HCT116 (cell line): Measurements from ENCODE around the gene DDRGK1. TPM values are rescaled to one million over a fixed set of nuclear protein-coding genes. Genes with fewer than 3 reads are reported as not detected.

Experiments
- ATAC-seq: fragments of 200-7000 bp; cut with Tn5 transposase; 2 replicates; pipeline ENCODE4 v1.9.1; 2020; ENCODE audit warnings: mild to moderate bottlenecking, moderate library complexity
- BruUV-seq: library from RNA; stranded (reverse); fragments of 400-500 nt; replicated peaks from 2 replicates; lab custom pipeline; 2021; lab: Mats Ljungman, UMichigan
- CTCF ChIA-PET: fragments of 300-600 bp; sonication (Branson Sonifier 250); formaldehyde crosslinking; loops from one replicate; lab custom pipeline; 2021; ENCODE audit warnings: antibody characterized with exemption; lab: Charles Lee
- POLR2A ChIA-PET: fragments of 300-600, 350-600 bp; sonication (Branson Sonifier 250); formaldehyde crosslinking; loops from one replicate; lab custom pipeline; 2021; ENCODE audit warnings: antibody characterized with exemption; lab: Charles Lee
- RAD21 ChIA-PET, 2 experiments: fragments of 300-600 bp; sonication (Branson Sonifier 250); formaldehyde crosslinking; loops; one replicate each; lab custom pipeline; 2023; ENCODE audit warnings: low total read pairs in 2 of 2; ENCODE audit not compliant: uncharacterized antibody in 2 of 2, unreplicated experiment in 2 of 2, low non-redundant PET in 1 of 2; lab: Charles Lee
- DNase-seq: peaks from one replicate; pipeline ENCODE4 v3.0.0-alpha.2; 2010; ENCODE audit warnings: low read depth, low spot score
- H2AFZ ChIP-seq: fragments of 200-600 bp; shearing (Covaris generic), sonication (generic); 2 replicates; pipeline ENCODE4 v1.6.1; 2017; ENCODE audit warnings: low read depth, mixed run types, mixed read lengths, antibody characterized with exemption, low read length; ENCODE audit not compliant: poor library complexity, severe bottlenecking
- H3K27ac ChIP-seq: 2 replicates; pipeline ENCODE4 v1.5.1; 2012; ENCODE audit warnings: low read depth, low read length
- H3K27me3 ChIP-seq: fragments of 200-600 bp; sonication (generic); 2 replicates; pipeline ENCODE4 v1.6.1; 2016; ENCODE audit warnings: mixed run types, low read length, mixed read lengths; ENCODE audit not compliant: insufficient read depth
- H3K36me3 ChIP-seq, 2 experiments: fragments of 200-500 bp in 1 of 2; fragments of 200-600 bp in 1 of 2; sonication (Bioruptor generic) in 1 of 2; sonication (generic) in 1 of 2; 2 replicates each; pipeline versions ENCODE4 v1.5.1 to v1.6.1; 2014 to 2016; ENCODE audit warnings: low read length in 2 of 2, inconsistent platforms in 1 of 2, mixed read lengths in 1 of 2, mixed run types in 1 of 2; ENCODE audit not compliant: insufficient read depth in 2 of 2, control insufficient read depth in 1 of 2
- H3K4me1 ChIP-seq, 2 experiments: fragments of 200-600 bp in 1 of 2; sonication (generic) in 1 of 2; 2 replicates each; pipeline versions ENCODE4 v1.5.1 to v1.6.1; 2012 to 2017; ENCODE audit warnings: low read length in 2 of 2, inconsistent platforms in 1 of 2, mild to moderate bottlenecking in 1 of 2, mixed read lengths in 1 of 2, mixed run types in 1 of 2, moderate library complexity in 1 of 2; ENCODE audit not compliant: insufficient read depth in 2 of 2, control insufficient read depth in 1 of 2
- H3K4me2 ChIP-seq: fragments of 200-600 bp; sonication (generic); 2 replicates; pipeline ENCODE4 v1.6.1; 2017; ENCODE audit warnings: mixed run types, low read length, mixed read lengths
- H3K4me3 ChIP-seq, 2 experiments: fragments of 200-600 bp in 1 of 2; sonication (generic) in 1 of 2; replicated peaks in 1 of 2; 2 replicates each; pipeline ENCODE4 v1.5.1; 2011 to 2016; ENCODE audit warnings: low read length in 2 of 2, control low read depth in 1 of 2, low read depth in 1 of 2, mild to moderate bottlenecking in 1 of 2, mixed read lengths in 1 of 2, mixed run types in 1 of 2
- H3K79me2 ChIP-seq: fragments of 200-600 bp; sonication (generic); 2 replicates; pipeline ENCODE4 v1.6.1; 2017; ENCODE audit warnings: mild to moderate bottlenecking, mixed run types, low read length, moderate library complexity, mixed read lengths; ENCODE audit not compliant: insufficient read depth
- H3K9ac ChIP-seq: fragments of 200-600 bp; sonication (generic); 2 replicates; pipeline ENCODE4 v1.6.1; 2016; ENCODE audit warnings: low read length, mixed read lengths
- H3K9me2 ChIP-seq: fragments of 200-600 bp; sonication (generic), shearing (Covaris generic); 2 replicates; pipeline ENCODE4 v1.6.1; 2017; ENCODE audit warnings: mixed run types, mild to moderate bottlenecking, moderate library complexity; ENCODE audit not compliant: insufficient read depth
- H3K9me3 ChIP-seq, 2 experiments: fragments of 200-500 bp in 1 of 2; fragments of 200-600 bp in 1 of 2; sonication (Bioruptor generic) in 1 of 2; sonication (generic) in 1 of 2; 2 replicates each; pipeline ENCODE4 v1.6.1; 2014 to 2017; ENCODE audit warnings: low read length in 2 of 2, mixed read lengths in 2 of 2, inconsistent platforms in 1 of 2, low read depth in 1 of 2, mild to moderate bottlenecking in 1 of 2, mixed run types in 1 of 2, moderate library complexity in 1 of 2; ENCODE audit not compliant: control insufficient read depth in 1 of 2, insufficient read depth in 1 of 2
- H4K20me1 ChIP-seq: fragments of 200-600 bp; sonication (generic), shearing (Covaris generic); 2 replicates; pipeline ENCODE4 v1.6.1; 2017; ENCODE audit warnings: mixed run types, mild to moderate bottlenecking, moderate library complexity; ENCODE audit not compliant: insufficient read depth
- ATF3 ChIP-seq: IDR thresholded peaks from 2 replicates; pipeline ENCODE4 v1.6.1; 2012
- CBX3 ChIP-seq: IDR thresholded peaks from 2 replicates; pipeline ENCODE4 v1.6.1; 2012; ENCODE audit warnings: low read depth
- CEBPB ChIP-seq: IDR thresholded peaks from 2 replicates; pipeline ENCODE4 v1.6.1; 2012; ENCODE audit warnings: low read depth
- EGR1 ChIP-seq: IDR thresholded peaks from 2 replicates; pipeline ENCODE4 v1.6.1; 2012; ENCODE audit warnings: low read depth
- FOSL1 ChIP-seq: IDR thresholded peaks from 2 replicates; pipeline ENCODE4 v1.6.1; 2012; ENCODE audit warnings: low read depth
- JUND ChIP-seq: IDR thresholded peaks from 2 replicates; pipeline ENCODE4 v1.6.1; 2012
- POLR2AphosphoS5 ChIP-seq: IDR thresholded peaks from 2 replicates; pipeline ENCODE4 v1.6.1; 2011; ENCODE audit warnings: mild to moderate bottlenecking, low read depth, low read length, moderate library complexity
- SP1 ChIP-seq: IDR thresholded peaks from 2 replicates; pipeline ENCODE4 v1.6.1; 2012; ENCODE audit warnings: low read depth
- SRF ChIP-seq: IDR thresholded peaks from 2 replicates; pipeline ENCODE4 v1.6.1; 2012; ENCODE audit warnings: low read depth
- TCF7L2 ChIP-seq: IDR thresholded peaks from 2 replicates; pipeline ENCODE4 v1.7.0; 2011; ENCODE audit warnings: borderline replicate concordance, inconsistent platforms; ENCODE audit not compliant: insufficient read depth, insufficient read length; ENCODE audit errors: extremely low read depth
- YY1 ChIP-seq: IDR thresholded peaks from 2 replicates; pipeline ENCODE4 v1.6.1; 2011; ENCODE audit warnings: low read length, low read depth, moderate library complexity, mild to moderate bottlenecking; ENCODE audit not compliant: insufficient replicate concordance; ENCODE audit errors: extremely low read depth
- ZFX ChIP-seq: fragments of 450-650 bp; IDR thresholded peaks from 2 replicates; pipeline ENCODE4 v1.6.1; 2017
- intact Hi-C: fragments of 100-400 bp; cut with micrococcal nuclease; formaldehyde crosslinking; loops from 2 replicates; pipeline ENCODE4 v1.10.0; 2022
- total RNA-seq: library from RNA; stranded (reverse); gene quantifications from one replicate; pipeline ENCODE4 v1.2.1, GENCODE V29; 2021; ENCODE audit not compliant: unreplicated experiment
- TF ChIP-seq, protein P1 (sequence below): IDR thresholded peaks from 2 replicates; pipeline ENCODE4 v1.6.1; 2012
- TF ChIP-seq, protein P2 (sequence below): IDR thresholded peaks from 2 replicates; pipeline ENCODE4 v1.6.1; 2011; ENCODE audit warnings: mild to moderate bottlenecking, low read length, moderate library complexity; ENCODE audit not compliant: insufficient replicate concordance; ENCODE audit errors: extremely low read depth

Gene DDRGK1
- total RNA-seq, 1 experiment from 2014 or later: 45.8 TPM

DNA sequence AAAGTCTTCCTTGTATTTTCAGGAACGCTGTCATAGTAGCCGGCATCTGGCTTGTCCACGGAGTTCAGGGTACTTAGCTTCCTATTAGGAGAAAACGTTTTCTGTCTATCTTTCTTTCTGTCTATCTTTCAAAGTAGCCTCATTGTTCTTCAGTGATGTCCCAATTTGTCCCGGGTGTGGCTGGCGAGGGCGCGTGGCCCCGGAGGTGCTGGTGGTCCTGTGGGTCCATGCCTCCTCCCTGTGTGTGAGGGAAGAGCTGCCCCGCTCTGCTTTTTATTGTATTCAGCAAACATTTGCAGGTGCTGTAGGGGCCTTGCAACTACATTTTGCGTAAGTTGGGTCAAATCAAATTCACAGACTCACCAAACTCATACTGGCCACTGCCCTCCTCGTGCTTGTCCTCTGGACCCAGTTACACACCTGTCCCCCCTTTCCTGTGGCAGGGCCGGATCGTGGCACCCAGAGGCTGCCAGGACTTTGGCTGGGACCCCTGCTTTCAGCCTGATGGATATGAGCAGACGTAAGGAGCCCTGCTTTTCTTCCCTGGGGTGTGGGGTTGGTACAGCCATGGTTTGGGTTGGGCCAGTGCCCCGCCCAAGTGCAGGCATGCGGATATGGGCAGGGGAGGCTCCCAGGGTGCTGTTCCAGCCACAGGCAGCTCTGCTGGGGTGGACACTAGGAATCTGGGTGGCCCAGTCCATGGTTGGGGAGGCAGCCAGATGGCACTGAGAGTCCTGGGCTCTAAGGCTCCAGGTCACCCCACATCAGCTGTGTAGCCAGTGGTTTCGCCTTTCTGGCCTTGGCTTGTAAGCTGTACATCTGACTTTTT is 17.1 kb upstream of the DDRGK1 start:
- Histone ChIP-seq H3K4me1 (peaks cover 6 to 9% of the 10 kb centered on the region in 2 experiments; a peak in 3 of 4 replicates), H3K9me3 (no peaks in the 10 kb centered on the region), H3K79me2 (no peaks in the 10 kb centered on the region), H2AFZ (no peak overlapping the region)
- intact Hi-C loops: no loop called here
- RAD21 ChIA-PET: no interaction called here
- BruUV-seq: no TSS peak
- TF ChIP-seq TCF7L2: no peak
- TF ChIP-seq YY1: no peak
- no peak for TF ChIP-seq JUND
- TF ChIP-seq FOSL1: no peak
- no peak for TF ChIP-seq ATF3
- TF ChIP-seq SRF: no peak
- no peak for TF ChIP-seq CEBPB
- TF ChIP-seq, protein P1, sequence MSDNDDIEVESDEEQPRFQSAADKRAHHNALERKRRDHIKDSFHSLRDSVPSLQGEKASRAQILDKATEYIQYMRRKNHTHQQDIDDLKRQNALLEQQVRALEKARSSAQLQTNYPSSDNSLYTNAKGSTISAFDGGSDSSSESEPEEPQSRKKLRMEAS: no peak
- TF ChIP-seq, protein P2, sequence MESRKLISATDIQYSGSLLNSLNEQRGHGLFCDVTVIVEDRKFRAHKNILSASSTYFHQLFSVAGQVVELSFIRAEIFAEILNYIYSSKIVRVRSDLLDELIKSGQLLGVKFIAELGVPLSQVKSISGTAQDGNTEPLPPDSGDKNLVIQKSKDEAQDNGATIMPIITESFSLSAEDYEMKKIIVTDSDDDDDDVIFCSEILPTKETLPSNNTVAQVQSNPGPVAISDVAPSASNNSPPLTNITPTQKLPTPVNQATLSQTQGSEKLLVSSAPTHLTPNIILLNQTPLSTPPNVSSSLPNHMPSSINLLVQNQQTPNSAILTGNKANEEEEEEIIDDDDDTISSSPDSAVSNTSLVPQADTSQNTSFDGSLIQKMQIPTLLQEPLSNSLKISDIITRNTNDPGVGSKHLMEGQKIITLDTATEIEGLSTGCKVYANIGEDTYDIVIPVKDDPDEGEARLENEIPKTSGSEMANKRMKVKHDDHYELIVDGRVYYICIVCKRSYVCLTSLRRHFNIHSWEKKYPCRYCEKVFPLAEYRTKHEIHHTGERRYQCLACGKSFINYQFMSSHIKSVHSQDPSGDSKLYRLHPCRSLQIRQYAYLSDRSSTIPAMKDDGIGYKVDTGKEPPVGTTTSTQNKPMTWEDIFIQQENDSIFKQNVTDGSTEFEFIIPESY: no peak
- TF ChIP-seq SP1: no peak
- TF ChIP-seq CBX3: no peak
- no peak for TF ChIP-seq ZFX
- no peak for TF ChIP-seq EGR1
- TF ChIP-seq POLR2AphosphoS5: no peak
- TF ChIP-seq, all 23 proteins: peak for 0
- Histone ChIP-seq H3K4me3 (no peak overlapping the region), H4K20me1 (no peaks in the 10 kb centered on the region), H3K27ac (no peak overlapping the region), H3K27me3 (no peaks in the 10 kb centered on the region), H3K4me2 (no peak overlapping the region), H3K36me3 (peaks cover 9 to 11% of the 10 kb centered on the region in 2 experiments; a peak in 3 of 4 replicates), H3K9me2 (no peaks in the 10 kb centered on the region), H3K9ac (no peak overlapping the region)
- CTCF ChIA-PET: interaction anchor here (1.3 kb wide), 1 partner anchor 29 kb away, joined by 3 read pairs; no protein-coding TSS in a partner anchor
- DNase-seq (no peak), ATAC-seq (no peak)
- POLR2A ChIA-PET: no interaction called here
